ENCODE results near the gene SGCB.

Gene SGCB

GRCh38 chr4:52012651-52013050 lies 25.4 kb downstream of the SGCB start:
- Histone ChIP-seq H3K9me2 (replicated peaks; ENCODE audit: control insufficient read depth, low read length) (no peaks in the 10 kb centered on the region), H3K36me3 (ENCODE audit: control insufficient read depth, low read length) (no peaks in the 10 kb centered on the region), H3K4me2 (ENCODE audit: low read length) (no peak overlapping the region), H3K4me1 (ENCODE audit: control insufficient read depth, low read length) (peaks cover 14% of the 10 kb centered on the region), H4K20me1 (ENCODE audit: control insufficient read depth, insufficient read depth, low read depth, low read length) (no peaks in the 10 kb centered on the region), H3K9me3 (ENCODE audit: control insufficient read depth, insufficient read depth, low read length) (no peaks in the 10 kb centered on the region), H3K27me3 (ENCODE audit: control insufficient read depth, low read length) (no peaks in the 10 kb centered on the region), H3K27ac (ENCODE audit: low read depth, low read length) (no peak overlapping the region), H3F3A (ENCODE audit: control insufficient read depth, insufficient read depth) (no peaks in the 10 kb centered on the region), H3K4me3 (ENCODE audit: low read length) (no peak overlapping the region), H3K79me2 (ENCODE audit: control insufficient read depth, low read length) (no peaks in the 10 kb centered on the region)
- TF ChIP-seq, protein P1, sequence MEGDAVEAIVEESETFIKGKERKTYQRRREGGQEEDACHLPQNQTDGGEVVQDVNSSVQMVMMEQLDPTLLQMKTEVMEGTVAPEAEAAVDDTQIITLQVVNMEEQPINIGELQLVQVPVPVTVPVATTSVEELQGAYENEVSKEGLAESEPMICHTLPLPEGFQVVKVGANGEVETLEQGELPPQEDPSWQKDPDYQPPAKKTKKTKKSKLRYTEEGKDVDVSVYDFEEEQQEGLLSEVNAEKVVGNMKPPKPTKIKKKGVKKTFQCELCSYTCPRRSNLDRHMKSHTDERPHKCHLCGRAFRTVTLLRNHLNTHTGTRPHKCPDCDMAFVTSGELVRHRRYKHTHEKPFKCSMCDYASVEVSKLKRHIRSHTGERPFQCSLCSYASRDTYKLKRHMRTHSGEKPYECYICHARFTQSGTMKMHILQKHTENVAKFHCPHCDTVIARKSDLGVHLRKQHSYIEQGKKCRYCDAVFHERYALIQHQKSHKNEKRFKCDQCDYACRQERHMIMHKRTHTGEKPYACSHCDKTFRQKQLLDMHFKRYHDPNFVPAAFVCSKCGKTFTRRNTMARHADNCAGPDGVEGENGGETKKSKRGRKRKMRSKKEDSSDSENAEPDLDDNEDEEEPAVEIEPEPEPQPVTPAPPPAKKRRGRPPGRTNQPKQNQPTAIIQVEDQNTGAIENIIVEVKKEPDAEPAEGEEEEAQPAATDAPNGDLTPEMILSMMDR (IDR thresholded peaks at IDR 0.05; ENCODE audit: low read depth, low read length, poor library complexity, severe bottlenecking) = no peak
- no peak for TF ChIP-seq EZH2phosphoT487 (IDR thresholded peaks at IDR 0.05; ENCODE audit: borderline replicate concordance, low read length)

DNA sequence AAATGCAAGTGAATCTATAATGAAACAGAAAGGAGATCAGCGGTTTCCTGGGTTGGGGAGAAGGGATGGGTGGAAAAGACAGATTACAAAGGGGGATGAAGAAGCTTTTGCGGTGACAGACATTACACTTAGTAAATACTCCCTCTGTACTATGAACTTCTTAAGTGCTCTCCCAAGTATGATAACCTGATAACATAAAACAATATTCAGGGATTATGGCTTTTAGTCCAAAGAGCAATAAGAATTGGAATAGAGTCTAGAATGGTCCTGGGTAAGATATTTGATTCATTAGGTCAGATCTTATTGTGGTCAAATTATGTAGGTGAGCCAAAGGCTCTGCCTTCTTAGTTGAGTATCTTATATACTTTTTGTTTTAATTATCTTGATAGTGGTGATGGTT lies 27.1 kb downstream of the SGCB start:
- Histone ChIP-seq H3K9me3 (ENCODE audit: control insufficient read depth, insufficient read depth, low read length) (no peaks in the 10 kb centered on the region), H3K4me1 (ENCODE audit: control insufficient read depth, low read length) (peaks cover 14% of the 10 kb centered on the region), H3K79me2 (ENCODE audit: control insufficient read depth, low read length) (no peaks in the 10 kb centered on the region), H3K4me3 (ENCODE audit: low read length) (no peak overlapping the region), H3F3A (ENCODE audit: control insufficient read depth, insufficient read depth) (no peaks in the 10 kb centered on the region), H3K4me2 (ENCODE audit: low read length) (no peak overlapping the region), H3K36me3 (ENCODE audit: control insufficient read depth, low read length) (no peaks in the 10 kb centered on the region), H4K20me1 (ENCODE audit: control insufficient read depth, insufficient read depth, low read depth, low read length) (no peaks in the 10 kb centered on the region), H3K27me3 (ENCODE audit: control insufficient read depth, low read length) (no peaks in the 10 kb centered on the region), H3K27ac (ENCODE audit: low read depth, low read length) (no peak overlapping the region), H3K9me2 (replicated peaks; ENCODE audit: control insufficient read depth, low read length) (no peaks in the 10 kb centered on the region)
- TF ChIP-seq EZH2phosphoT487 (IDR thresholded peaks at IDR 0.05; ENCODE audit: borderline replicate concordance, low read length) = no peak
- TF ChIP-seq, protein P1 (IDR thresholded peaks at IDR 0.05; ENCODE audit: low read depth, low read length, poor library complexity, severe bottlenecking) = no peak

GRCh38 chr4:52006887-52007286 lies 31.2 kb downstream of the SGCB start:
- no peak for TF ChIP-seq EZH2phosphoT487 (IDR thresholded peaks at IDR 0.05; ENCODE audit: borderline replicate concordance, low read length)
- TF ChIP-seq, protein P1 (IDR thresholded peaks at IDR 0.05; ENCODE audit: low read depth, low read length, poor library complexity, severe bottlenecking) = no peak
- Histone ChIP-seq H3K36me3 (ENCODE audit: control insufficient read depth, low read length) (no peaks in the 10 kb centered on the region), H4K20me1 (ENCODE audit: control insufficient read depth, insufficient read depth, low read depth, low read length) (no peaks in the 10 kb centered on the region), H3K27me3 (ENCODE audit: control insufficient read depth, low read length) (no peaks in the 10 kb centered on the region), H3K27ac (ENCODE audit: low read depth, low read length) (no peak overlapping the region), H3K4me3 (ENCODE audit: low read length) (no peak overlapping the region), H3K4me2 (ENCODE audit: low read length) (no peak overlapping the region), H3K79me2 (ENCODE audit: control insufficient read depth, low read length) (no peaks in the 10 kb centered on the region), H3K4me1 (ENCODE audit: control insufficient read depth, low read length) (peaks cover 6% of the 10 kb centered on the region), H3F3A (ENCODE audit: control insufficient read depth, insufficient read depth) (no peaks in the 10 kb centered on the region), H3K9me3 (ENCODE audit: control insufficient read depth, insufficient read depth, low read length) (no peaks in the 10 kb centered on the region), H3K9me2 (replicated peaks; ENCODE audit: control insufficient read depth, low read length) (no peaks in the 10 kb centered on the region)

Data from DOHH2 (cell line).